Mesothelial cell of epicardium (in vitro differentiated cells): Measurements from ENCODE around the gene HDAC10. TPM values are rescaled to one million over a fixed set of nuclear protein-coding genes. Genes with fewer than 3 reads are reported as not detected.

Experiments used
- DNase-seq, 2 experiments: peaks; one replicate each; pipeline ENCODE4 v3.0.0; 2021; ENCODE audit warnings: low spot score in 2 of 2; ENCODE audit not compliant: unreplicated experiment in 2 of 2
- H3K27ac Mint-ChIP-seq: 2 replicates; pipeline ENCODE4 v1.8.0; 2021; ENCODE audit warnings: mixed read lengths
- H3K27me3 Mint-ChIP-seq: 2 replicates; pipeline ENCODE4 v1.8.0; 2021; ENCODE audit warnings: low read depth, mixed read lengths
- H3K36me3 Mint-ChIP-seq: 2 replicates; pipeline ENCODE4 v1.8.0; 2021; ENCODE audit warnings: mixed read lengths
- H3K4me1 Mint-ChIP-seq: 2 replicates; pipeline ENCODE4 v1.8.0; 2021; ENCODE audit warnings: mixed read lengths
- H3K4me3 Mint-ChIP-seq: 2 replicates; pipeline ENCODE4 v1.8.0; 2021; ENCODE audit warnings: mild to moderate bottlenecking, moderate library complexity, mixed read lengths
- H3K9me3 Mint-ChIP-seq: 2 replicates; pipeline ENCODE4 v1.8.0; 2021; ENCODE audit warnings: mixed read lengths
- total RNA-seq: library from RNA; stranded (reverse); gene quantifications from 3 replicates; pipeline ENCODE4 v1.2.1, GENCODE V29; 2021
- TF ChIP-seq, protein P1 (sequence below): fragments of 200-600 bp; sonication (generic); IDR thresholded peaks from one replicate; pipeline ENCODE4 v1.5.0; 2021; ENCODE audit warnings: antibody characterized with exemption; ENCODE audit not compliant: unreplicated experiment

Gene HDAC10
- total RNA-seq, 1 donor from 2014 or later, result 79.5 TPM

DNA sequence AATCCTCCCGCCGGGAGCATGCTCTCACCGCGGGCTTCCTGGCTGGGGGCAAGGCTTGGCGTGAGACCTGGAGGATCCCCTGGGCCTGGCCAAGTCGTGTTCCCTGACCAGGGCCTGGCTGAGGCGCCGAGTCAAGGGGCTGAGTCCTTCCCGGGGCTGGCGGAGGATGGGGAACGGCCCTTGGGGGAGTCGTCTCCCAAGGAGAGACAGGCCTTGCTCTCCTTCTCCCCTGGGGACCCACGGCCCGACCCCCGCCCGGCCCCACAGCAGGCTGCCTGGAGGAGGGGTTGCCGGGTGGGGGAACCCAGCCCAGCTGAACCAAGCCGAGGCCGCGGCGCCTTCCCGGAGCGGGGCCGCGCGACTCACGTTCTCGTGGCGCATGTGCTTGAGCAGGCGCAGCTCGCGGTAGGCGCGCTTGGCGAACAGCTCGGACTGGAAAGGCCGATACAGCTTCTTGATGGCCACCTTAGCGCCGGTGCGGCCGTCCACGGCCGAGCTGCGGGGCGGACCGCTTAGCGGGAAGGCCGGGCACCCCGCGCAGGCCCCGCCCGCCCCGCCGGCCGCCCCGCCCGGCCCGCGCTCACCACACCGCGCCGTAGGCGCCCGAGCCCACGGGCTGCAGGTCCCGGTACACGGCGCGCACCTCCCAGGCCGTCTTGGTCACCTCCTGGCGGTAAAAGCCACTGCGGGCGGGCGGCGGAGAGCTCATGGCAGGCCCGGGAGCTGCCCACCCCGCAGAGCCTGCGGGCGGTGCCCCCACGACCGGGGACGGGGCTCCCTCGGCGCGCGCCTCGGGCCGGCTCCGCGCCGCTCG, 9.9 kb upstream of the HDAC10 start:
- DNase-seq, result peak in 1 of 2 experiments; percentile 71
- H3K9me3 Mint-ChIP-seq, result no peaks in the 10 kb centered on the region
- H3K27ac Mint-ChIP-seq, result no peak overlapping the region
- TF ChIP-seq, protein P1, sequence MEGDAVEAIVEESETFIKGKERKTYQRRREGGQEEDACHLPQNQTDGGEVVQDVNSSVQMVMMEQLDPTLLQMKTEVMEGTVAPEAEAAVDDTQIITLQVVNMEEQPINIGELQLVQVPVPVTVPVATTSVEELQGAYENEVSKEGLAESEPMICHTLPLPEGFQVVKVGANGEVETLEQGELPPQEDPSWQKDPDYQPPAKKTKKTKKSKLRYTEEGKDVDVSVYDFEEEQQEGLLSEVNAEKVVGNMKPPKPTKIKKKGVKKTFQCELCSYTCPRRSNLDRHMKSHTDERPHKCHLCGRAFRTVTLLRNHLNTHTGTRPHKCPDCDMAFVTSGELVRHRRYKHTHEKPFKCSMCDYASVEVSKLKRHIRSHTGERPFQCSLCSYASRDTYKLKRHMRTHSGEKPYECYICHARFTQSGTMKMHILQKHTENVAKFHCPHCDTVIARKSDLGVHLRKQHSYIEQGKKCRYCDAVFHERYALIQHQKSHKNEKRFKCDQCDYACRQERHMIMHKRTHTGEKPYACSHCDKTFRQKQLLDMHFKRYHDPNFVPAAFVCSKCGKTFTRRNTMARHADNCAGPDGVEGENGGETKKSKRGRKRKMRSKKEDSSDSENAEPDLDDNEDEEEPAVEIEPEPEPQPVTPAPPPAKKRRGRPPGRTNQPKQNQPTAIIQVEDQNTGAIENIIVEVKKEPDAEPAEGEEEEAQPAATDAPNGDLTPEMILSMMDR, result no peak
- H3K4me3 Mint-ChIP-seq, result peak overlapping the region; percentile 66
- H3K27me3 Mint-ChIP-seq, result peaks cover 8% of the 10 kb centered on the region
- peaks cover 8% of the 10 kb centered on the region for H3K4me1 Mint-ChIP-seq
- H3K36me3 Mint-ChIP-seq, result no peaks in the 10 kb centered on the region

DNA sequence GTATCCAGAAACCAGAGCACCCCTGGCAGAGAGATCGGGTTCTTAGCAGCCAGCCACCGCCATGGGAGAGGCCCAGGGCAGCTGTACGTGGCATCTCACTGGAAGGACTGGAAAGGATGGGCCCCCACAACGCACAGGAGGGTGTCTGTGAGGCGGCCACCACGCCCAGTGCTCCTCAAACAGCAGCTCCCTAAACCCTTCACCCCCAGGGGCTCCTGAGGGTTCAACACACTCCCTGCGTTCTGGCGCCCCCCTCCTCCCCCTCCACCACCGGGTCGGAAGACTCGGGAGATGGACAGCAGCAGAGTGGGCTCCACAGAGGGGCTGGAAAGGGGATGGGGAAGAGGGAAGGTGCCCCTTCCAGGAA, 9.4 kb upstream of the HDAC10 start:
- H3K36me3 Mint-ChIP-seq, result no peaks in the 10 kb centered on the region
- peaks cover 8% of the 10 kb centered on the region for H3K4me1 Mint-ChIP-seq
- peaks cover 6% of the 10 kb centered on the region for H3K27me3 Mint-ChIP-seq
- H3K4me3 Mint-ChIP-seq, result peak overlapping the region; percentile 66
- TF ChIP-seq, protein P1, result no peak
- no peak overlapping the region for H3K27ac Mint-ChIP-seq
- no peak for DNase-seq
- no peaks in the 10 kb centered on the region for H3K9me3 Mint-ChIP-seq

DNA sequence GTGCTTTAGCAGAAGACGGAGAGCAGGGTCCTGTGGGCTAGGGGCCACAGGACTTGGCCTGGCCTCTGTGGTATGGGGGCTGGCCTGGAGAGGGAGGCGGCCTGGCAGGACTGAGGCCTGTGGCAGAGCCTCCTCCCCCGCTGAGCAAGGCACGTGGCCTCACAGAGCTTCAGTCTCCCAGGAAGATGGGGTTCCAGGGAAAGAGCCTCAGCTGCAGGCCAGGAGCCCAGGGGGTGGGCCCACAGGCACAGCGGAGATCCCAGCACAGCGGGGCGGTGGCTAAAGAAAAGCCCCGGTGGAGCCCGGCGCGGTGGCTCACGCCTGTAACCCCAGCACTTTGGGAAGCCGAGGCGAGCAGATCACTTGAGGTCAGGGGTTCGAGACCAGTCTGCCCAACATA, 8.2 kb upstream of the HDAC10 start:
- DNase-seq, result no peak
- H3K4me3 Mint-ChIP-seq, result peak overlapping the region; percentile 30
- no peaks in the 10 kb centered on the region for H3K9me3 Mint-ChIP-seq
- peaks cover 6% of the 10 kb centered on the region for H3K27me3 Mint-ChIP-seq
- no peak overlapping the region for H3K27ac Mint-ChIP-seq
- H3K36me3 Mint-ChIP-seq, result no peaks in the 10 kb centered on the region
- TF ChIP-seq, protein P1, result no peak
- peaks cover 8% of the 10 kb centered on the region for H3K4me1 Mint-ChIP-seq

DNA sequence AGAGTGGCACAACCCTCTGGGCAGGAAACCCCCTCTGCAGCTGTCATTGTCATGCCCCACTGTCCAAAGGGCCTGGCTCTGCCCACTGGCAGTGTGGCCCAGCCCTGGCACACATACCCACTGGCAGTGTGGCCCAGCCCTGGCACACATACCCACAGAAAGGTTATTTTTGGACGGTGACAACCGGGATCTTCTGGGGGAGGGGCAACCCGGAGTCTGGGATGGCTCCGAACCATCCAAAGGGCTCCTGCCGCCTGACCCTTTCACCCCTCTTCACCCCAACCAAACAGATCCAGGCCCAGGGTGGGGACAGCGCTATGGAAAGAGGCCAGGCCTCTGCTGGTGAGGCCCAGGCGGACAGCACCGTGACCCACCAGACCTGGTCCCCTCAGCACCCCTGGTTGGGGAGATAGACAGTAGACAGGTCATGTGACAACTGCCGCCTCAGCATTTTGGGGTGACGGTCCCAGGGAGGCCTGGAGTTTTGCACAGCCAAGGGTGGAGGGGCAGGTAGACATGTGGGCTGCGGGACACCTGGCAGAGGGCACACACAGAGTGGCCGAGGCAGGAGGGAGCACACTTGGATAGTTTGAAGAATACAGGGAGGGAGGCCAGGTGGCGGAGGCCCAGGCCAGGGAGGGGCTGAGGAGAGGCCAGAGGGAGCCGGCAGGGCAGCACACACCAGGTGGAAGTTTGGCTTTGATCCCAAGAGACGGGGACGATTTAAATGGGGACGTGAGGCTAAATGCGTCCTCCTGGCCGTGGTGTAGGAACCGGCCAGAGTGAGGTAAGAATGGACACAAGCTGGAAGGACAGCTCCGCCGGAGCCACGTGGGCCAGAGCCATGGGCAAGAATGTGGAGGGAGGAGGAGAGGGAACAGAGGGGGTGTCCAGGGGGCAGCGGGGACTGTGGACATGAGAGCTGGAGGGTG, 7.6 kb upstream of the HDAC10 start:
- Mint-ChIP-seq H3K4me3 (peak overlapping the region; percentile 37), H3K27me3 (peaks cover 6% of the 10 kb centered on the region), H3K27ac (no peak overlapping the region), H3K36me3 (no peaks in the 10 kb centered on the region), H3K4me1 (peaks cover 8% of the 10 kb centered on the region), H3K9me3 (no peaks in the 10 kb centered on the region)
- DNase-seq, result no peak
- TF ChIP-seq, protein P1, result no peak

DNA sequence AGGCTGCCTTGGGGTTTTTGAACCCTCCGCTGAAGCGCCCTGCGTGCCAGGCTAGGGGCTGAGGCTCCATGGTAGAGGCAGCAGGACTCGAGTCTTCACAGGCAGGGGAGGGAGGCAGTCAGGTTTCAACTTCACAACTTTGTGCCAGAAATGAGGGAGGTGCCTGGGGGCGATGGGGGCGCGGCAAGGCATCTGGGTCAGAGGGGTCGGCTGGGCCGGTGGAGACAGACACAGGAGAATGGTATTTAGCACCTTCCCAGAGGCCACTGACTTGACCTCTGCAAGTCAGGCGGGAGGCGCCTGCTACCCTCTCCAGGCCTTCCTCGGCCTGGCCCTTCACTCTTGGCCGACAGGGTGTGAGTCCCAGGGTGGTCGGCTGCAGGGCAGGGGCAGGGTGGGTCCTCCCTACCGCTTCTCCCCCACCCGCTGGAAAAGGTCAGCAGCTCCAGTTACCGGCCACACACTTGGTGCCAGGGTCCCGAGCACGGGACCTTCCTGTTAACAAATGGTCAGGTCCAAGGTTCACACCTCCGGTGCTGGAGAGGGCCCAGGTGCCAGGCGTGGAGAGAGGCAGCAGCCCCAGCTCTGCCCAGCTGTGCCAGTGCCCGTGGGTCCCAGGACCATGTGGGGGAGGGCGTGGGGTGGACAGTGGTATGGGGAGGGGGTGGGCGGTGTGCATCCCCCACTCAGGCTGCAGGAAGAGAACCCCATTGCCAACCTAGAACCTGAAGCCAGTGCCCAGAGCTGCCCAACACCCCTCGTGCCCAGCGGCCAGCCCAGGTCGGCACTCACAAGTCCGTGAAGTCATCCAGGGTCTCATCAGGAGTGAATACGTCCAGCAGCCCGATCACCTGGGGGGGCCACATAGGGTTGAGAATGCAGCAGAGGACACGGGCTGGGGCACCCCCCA, 6.6 kb upstream of the HDAC10 start:
- TF ChIP-seq, protein P1, result no peak
- no peaks in the 10 kb centered on the region for H3K36me3 Mint-ChIP-seq
- no peak overlapping the region for H3K4me3 Mint-ChIP-seq
- H3K4me1 Mint-ChIP-seq, result peaks cover 8% of the 10 kb centered on the region
- peaks cover 6% of the 10 kb centered on the region for H3K27me3 Mint-ChIP-seq
- DNase-seq, result no peak
- H3K27ac Mint-ChIP-seq, result no peak overlapping the region
- no peaks in the 10 kb centered on the region for H3K9me3 Mint-ChIP-seq
